HEK293T (cell line): ENCODE results near the gene SCGN.

ENCODE experiments used
- CTCF ChIA-PET: fragments of 350-600 bp; formaldehyde crosslinking; extraction: SDS; loops from one replicate; lab custom pipeline; 2021; ENCODE audit warnings: antibody characterized with exemption, inconsistent platforms; lab: Yijun Ruan, JAX
- POLR2A ChIA-PET: fragments of 350-600 bp; formaldehyde crosslinking; extraction: SDS; loops from one replicate; lab custom pipeline; 2020; ENCODE audit warnings: antibody characterized with exemption, inconsistent platforms; lab: Yijun Ruan, JAX
- DNase-seq: peaks from one replicate; pipeline ENCODE4 v3.0.0; 2012; ENCODE audit warnings: mixed read lengths; ENCODE audit errors: extremely low spot score
- ARNT ChIP-seq: fragments of 450-650 bp; IDR thresholded peaks from 2 replicates; pipeline ENCODE4 v1.6.1; 2017; ENCODE audit warnings: mild to moderate bottlenecking
- BHLHE40 ChIP-seq: fragments of 450-650 bp; IDR thresholded peaks from 2 replicates; pipeline ENCODE4 v1.6.1; 2016; ENCODE audit warnings: mild to moderate bottlenecking, moderate library complexity, borderline replicate concordance
- CTBP1 ChIP-seq: fragments of 450-650 bp; IDR thresholded peaks from 2 replicates; pipeline ENCODE4 v1.6.1; 2016; ENCODE audit warnings: borderline replicate concordance
- ELF4 ChIP-seq: fragments of 450-650 bp; IDR thresholded peaks from 2 replicates; pipeline ENCODE4 v1.6.1; 2017; ENCODE audit warnings: antibody characterized with exemption
- FOXA1 ChIP-seq: fragments of 450-650 bp; IDR thresholded peaks from 2 replicates; pipeline ENCODE4 v1.6.1; 2016; ENCODE audit warnings: mild to moderate bottlenecking
- FOXK2 ChIP-seq: fragments of 450-650 bp; IDR thresholded peaks from 2 replicates; pipeline ENCODE4 v1.6.1; 2016; ENCODE audit warnings: mild to moderate bottlenecking
- FOXM1 ChIP-seq: fragments of 450-650 bp; IDR thresholded peaks from 2 replicates; pipeline ENCODE4 v1.6.1; 2017; ENCODE audit warnings: mild to moderate bottlenecking, borderline replicate concordance
- HDGF ChIP-seq: fragments of 450-650 bp; IDR thresholded peaks from 2 replicates; pipeline ENCODE4 v1.6.1; 2017; ENCODE audit warnings: antibody characterized with exemption, borderline replicate concordance
- L3MBTL2 ChIP-seq: fragments of 450-650 bp; conservative IDR thresholded peaks from 2 replicates; pipeline ENCODE4 v1.6.1; 2016; ENCODE audit warnings: mild to moderate bottlenecking
- LEF1 ChIP-seq: fragments of 450-650 bp; IDR thresholded peaks from 2 replicates; pipeline ENCODE4 v1.6.1; 2017; ENCODE audit warnings: mild to moderate bottlenecking, borderline replicate concordance
- NFRKB ChIP-seq: fragments of 450-650 bp; IDR thresholded peaks from 2 replicates; pipeline ENCODE4 v1.6.1; 2016; ENCODE audit warnings: mild to moderate bottlenecking, moderate library complexity
- PKNOX1 ChIP-seq: fragments of 450-650 bp; IDR thresholded peaks from 2 replicates; pipeline ENCODE4 v1.6.1; 2016
- SP1 ChIP-seq: fragments of 450-650 bp; IDR thresholded peaks from 2 replicates; pipeline ENCODE4 v1.6.1; 2017
- SUZ12 ChIP-seq: fragments of 450-650 bp; IDR thresholded peaks from 2 replicates; pipeline ENCODE4 v1.6.1; 2016; ENCODE audit warnings: mild to moderate bottlenecking
- TARDBP ChIP-seq: fragments of 450-650 bp; IDR thresholded peaks from 2 replicates; pipeline ENCODE4 v1.6.1; 2016
- ZNF384 ChIP-seq: fragments of 450-650 bp; IDR thresholded peaks from 2 replicates; pipeline ENCODE4 v1.6.1; 2016

The SCGN gene

DNA sequence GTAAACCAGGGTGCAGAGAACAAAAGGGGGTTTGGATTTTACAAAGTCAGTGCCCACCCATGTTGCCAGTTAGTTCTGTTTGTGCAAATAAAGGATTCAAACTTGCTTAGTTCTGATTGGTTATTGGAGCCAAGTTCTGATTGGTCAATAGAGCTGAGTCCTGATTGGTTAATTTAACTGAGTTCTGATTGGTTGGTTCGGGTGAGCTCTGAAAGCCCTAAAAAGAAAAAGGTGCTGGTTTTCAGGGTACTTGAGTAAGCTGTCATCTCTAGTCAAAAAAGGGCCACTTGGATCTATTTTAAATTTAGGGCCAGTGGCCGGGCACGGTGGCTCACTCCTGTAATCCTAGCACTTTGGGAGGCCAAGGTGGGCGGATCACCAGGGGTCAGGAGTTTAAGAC is 47.6 kb downstream of the SCGN start:
- POLR2A ChIA-PET: interaction anchor here (0.6 kb wide), 1 partner anchor 26 kb away, joined by 3 read pairs; no protein-coding TSS in a partner anchor
- no peak for DNase-seq
- CTCF ChIA-PET: no interaction called here
- TF ChIP-seq FOXA1 (no peak), ARNT (no peak), NFRKB (no peak), FOXM1 (no peak), L3MBTL2 (no peak), CTBP1 (no peak), SUZ12 (no peak), FOXK2 (no peak)

DNA sequence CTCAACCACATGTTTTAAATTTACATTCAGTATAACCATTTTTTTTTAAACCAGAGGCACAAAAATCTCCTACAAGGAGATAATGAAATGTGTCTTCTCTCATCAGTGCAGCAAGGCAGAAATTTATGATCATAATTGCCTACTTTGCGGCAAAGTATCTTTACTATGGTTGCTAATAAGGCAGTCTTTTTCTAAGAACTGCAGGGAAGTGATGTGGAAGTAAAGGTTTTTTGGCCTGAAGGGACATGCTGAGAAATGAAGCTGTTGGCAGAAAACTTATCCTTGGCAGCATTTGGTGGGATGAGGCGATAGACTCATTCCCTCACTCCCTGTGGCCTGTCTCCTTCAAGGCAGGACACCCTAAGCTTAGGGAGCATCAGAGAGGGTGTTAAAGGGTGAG is 48.7 kb downstream of the SCGN start:
- ChIA-PET POLR2A (no interaction called here), CTCF (no interaction called here)
- TF ChIP-seq HDGF (no peak), BHLHE40 (no peak), ELF4 (no peak), SP1 (no peak), PKNOX1 (no peak), NFRKB (no peak), FOXA1 (no peak), LEF1 (no peak), FOXM1 (no peak), TARDBP (no peak), ZNF384 (no peak), ARNT (no peak), L3MBTL2 (no peak)
- DNase-seq: no peak

GRCh38 chr6:25701807-25702206 is 49.8 kb downstream of the SCGN start:
- ChIA-PET POLR2A (no interaction called here), CTCF (no interaction called here)
- TF ChIP-seq HDGF (no peak), SP1 (no peak), L3MBTL2 (no peak), CTBP1 (no peak), LEF1 (no peak), PKNOX1 (no peak), NFRKB (no peak), FOXA1 (no peak), BHLHE40 (no peak), ARNT (no peak)
- DNase-seq: no peak

DNA sequence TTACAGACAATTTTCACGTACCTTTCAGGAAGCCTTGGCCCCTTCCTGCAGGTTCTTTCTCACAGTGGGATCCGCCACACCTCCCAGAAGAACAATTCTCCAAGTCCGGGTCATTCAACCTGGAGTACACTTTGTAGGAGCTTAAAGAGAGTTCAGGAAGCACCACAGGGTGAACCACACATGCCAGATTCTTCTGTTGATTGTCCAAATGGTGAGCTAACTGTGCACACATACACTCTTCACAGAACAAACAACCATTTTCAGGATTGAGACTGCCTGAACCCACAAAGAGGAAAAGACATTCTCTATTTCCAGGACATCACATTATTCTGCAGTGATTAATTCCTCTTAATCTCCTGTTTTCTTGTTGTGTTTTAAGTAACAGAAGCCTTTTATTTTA is 51.0 kb downstream of the SCGN start:
- CTCF ChIA-PET: interaction anchor here (1.2 kb wide), 1 partner anchor 15 kb away, joined by 4 read pairs; no protein-coding TSS in a partner anchor
- no peak for DNase-seq

DNA sequence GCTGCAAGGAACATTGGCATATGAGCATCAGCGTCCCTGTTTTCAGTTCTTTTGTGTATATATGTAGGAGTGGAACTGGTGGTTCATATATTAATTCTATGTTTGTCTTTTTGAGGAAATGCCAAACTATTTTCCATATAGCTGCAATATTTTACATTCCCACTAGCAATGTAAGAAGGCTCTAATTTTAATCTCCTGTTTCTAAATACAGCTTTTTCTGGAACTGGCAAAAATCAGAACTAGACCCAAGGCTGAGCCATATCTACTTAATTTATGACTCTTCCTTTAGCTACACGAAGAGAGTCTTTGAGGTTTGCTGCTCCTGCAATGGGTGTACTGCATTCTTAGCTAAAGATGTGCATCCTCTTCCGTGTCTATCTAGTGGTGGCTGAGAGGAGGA is 52.0 kb downstream of the SCGN start:
- CTCF ChIA-PET: no interaction called here
- TF ChIP-seq BHLHE40: no peak
- no peak for TF ChIP-seq L3MBTL2
- TF ChIP-seq LEF1: no peak
- POLR2A ChIA-PET: no interaction called here
- no peak for DNase-seq

More for the DNA sequence above, 51.0 kb downstream of the SCGN start:
- no peak for TF ChIP-seq SP1
- no peak for TF ChIP-seq CTBP1
- TF ChIP-seq FOXK2: no peak
- no peak for TF ChIP-seq NFRKB
- TF ChIP-seq ARNT: no peak
- TF ChIP-seq ELF4: no peak
- no peak for TF ChIP-seq FOXM1
- TF ChIP-seq HDGF: no peak
- no peak for TF ChIP-seq SUZ12
- TF ChIP-seq LEF1: no peak
- TF ChIP-seq FOXA1: no peak
- TF ChIP-seq TARDBP: no peak
- no peak for TF ChIP-seq PKNOX1
- no peak for TF ChIP-seq L3MBTL2
- no peak for TF ChIP-seq BHLHE40
- POLR2A ChIA-PET: no interaction called here

- POLR2A ChIA-PET: no interaction called here
- DNase-seq: no peak
- TF ChIP-seq FOXK2: no peak
- TF ChIP-seq LEF1: no peak
- TF ChIP-seq HDGF: no peak
- TF ChIP-seq SP1: no peak
- TF ChIP-seq CTBP1: no peak
- no peak for TF ChIP-seq SUZ12
- TF ChIP-seq FOXA1: no peak
- TF ChIP-seq ZNF384: no peak
- TF ChIP-seq ARNT: no peak
- TF ChIP-seq PKNOX1: no peak
- TF ChIP-seq L3MBTL2: no peak
- TF ChIP-seq BHLHE40: no peak
- CTCF ChIA-PET: interaction anchor here (0.6 to 1.4 kb wide), 2 partner anchors 13 to 195 kb away, joined by 3 to 4 read pairs; no protein-coding TSS in a partner anchor
Measured at GRCh38 chr6:25706314-25707014, 54.4 kb downstream of the SCGN start.
